Omental fat pad (tissue), 4 donors: ENCODE results near the gene TM4SF1. TPM values are rescaled to one million over a fixed set of nuclear protein-coding genes. Genes with fewer than 3 reads are reported as not detected.
"Not testable (repeated sequence)": the region's sequence is repeated elsewhere in the genome, so short reads cannot be mapped to it uniquely, and the experiment has no call there.

Experiments used
- ATAC-seq: fragments of 150-250 bp; one replicate; pipeline ENCODE4 v1.9.1; 2016; ENCODE audit warnings: mild to moderate bottlenecking, moderate library complexity; ENCODE audit not compliant: low FRiP score
- DNase-seq: peaks from one replicate; pipeline ENCODE4 v3.0.0-alpha.2; 2019; ENCODE audit warnings: low spot score
- CTCF ChIP-seq, 3 donors: fragments of 450-650 bp; IDR thresholded peaks; one replicate each; pipeline ENCODE4 v1.5.1; 2016 to 2017; ENCODE audit warnings: antibody characterized with exemption in 3 of 3, mild to moderate bottlenecking in 3 of 3, moderate library complexity in 2 of 3
- total RNA-seq, 4 donors: library from RNA; depleted of rRNA; stranded (reverse); fragments of >200 nt; gene quantifications; one replicate each; pipeline ENCODE4 v1.1.0, GENCODE V29; 2016

Gene TM4SF1
- total RNA-seq, 4 donors from 2014 or later, result 273 to 1,679 (median 590) TPM

GRCh38 chr3:149342413-149343380 lies 34.8 kb downstream of the TM4SF1 start:
- no peak for ATAC-seq
- DNase-seq, result no peak
- TF ChIP-seq CTCF (IDR thresholded peaks at IDR 0.05), result no peak

GRCh38 chr3:149340310-149340933 lies 37.0 kb downstream of the TM4SF1 start:
- peak; percentile 46 for ATAC-seq
- DNase-seq, result no peak
- no peak for TF ChIP-seq CTCF (IDR thresholded peaks at IDR 0.05)

DNA sequence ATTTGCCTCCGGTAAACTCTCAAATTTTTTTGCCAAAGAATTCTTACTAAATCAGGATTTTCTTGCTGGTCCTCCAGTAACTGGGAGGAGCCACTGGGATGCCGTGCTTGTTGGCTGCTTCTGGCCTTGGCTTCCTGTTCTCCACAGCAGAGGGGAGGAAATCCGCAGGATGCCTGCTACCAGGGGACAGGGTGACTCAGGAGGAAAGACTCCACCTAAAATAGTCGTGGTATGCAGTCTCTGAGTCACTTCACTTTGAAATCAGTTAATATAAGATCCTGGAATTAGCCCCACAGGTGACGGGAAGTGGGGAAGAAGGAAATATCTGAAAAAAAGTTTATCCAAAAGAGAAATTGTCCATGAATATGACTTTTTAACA lies 37.5 kb downstream of the TM4SF1 start:
- DNase-seq, result peak; percentile 29
- peak; percentile 99 for ATAC-seq
- TF ChIP-seq CTCF (IDR thresholded peaks at IDR 0.05), result no peak

DNA sequence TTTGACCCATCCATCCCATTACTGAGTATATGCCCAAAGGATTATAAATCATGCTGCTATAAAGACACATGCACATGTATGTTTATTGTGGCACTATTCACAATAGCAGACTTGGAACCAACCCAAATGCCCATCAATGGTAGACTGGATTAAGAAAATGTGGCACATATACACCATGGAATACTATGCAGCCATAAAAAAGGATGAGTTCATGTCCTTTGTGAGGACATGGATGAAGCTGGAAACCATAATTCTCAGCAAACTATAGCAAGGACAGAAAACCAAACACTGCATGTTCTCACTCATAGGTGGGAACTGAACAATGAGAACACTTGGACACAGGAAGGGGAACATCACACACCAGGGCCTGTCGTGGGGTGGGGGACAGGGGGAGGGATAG lies 40.0 kb downstream of the TM4SF1 start:
- not testable (repeated sequence) for ATAC-seq, DNase-seq

DNA sequence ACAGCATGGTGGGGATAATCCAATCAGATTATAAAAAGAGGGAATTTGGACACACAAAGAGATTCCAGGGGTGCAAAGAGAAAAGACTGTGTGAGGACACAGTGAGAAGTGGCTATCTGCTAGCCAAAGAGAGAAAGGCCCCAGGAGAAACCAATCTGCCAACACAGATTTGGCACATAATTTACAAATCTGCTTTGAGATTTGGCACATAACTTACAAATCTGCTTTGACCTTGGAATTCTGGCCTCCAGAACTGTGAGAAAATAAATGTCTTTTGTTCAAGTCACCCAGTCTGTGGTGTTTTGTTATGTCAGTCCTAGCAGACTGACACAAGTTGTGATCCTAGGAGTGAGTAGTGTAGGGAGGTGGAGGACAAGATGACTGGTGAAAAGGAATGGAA lies 40.5 kb downstream of the TM4SF1 start:
- DNase-seq (no peak), ATAC-seq (no peak)
- no peak for TF ChIP-seq CTCF (IDR thresholded peaks at IDR 0.05)

GRCh38 chr3:149333176-149333859 lies 44.1 kb downstream of the TM4SF1 start, which contains the start of gene TM4SF18:
TM4SF18 (minus strand) TSS chr3:149333636; CDS start chr3:149333382, 254 bp downstream.
- DNase-seq (no peak), ATAC-seq (no peak)
- no peak for TF ChIP-seq CTCF (IDR thresholded peaks at IDR 0.05)

GRCh38 chr3:149332771-149333170 lies 44.7 kb downstream of the TM4SF1 start:
- DNase-seq (no peak), ATAC-seq (no peak)

More at GRCh38 chr3:149332771-149333170, 44.7 kb downstream of the TM4SF1 start:
- TF ChIP-seq CTCF (IDR thresholded peaks at IDR 0.05), result no peak
